K562 (cell line): ENCODE measurements around the gene SPATA2L. TPM values are rescaled to one million over a fixed set of nuclear protein-coding genes. Genes with fewer than 3 reads are reported as not detected.

Experiments
- BMI1 ChIP-seq: fragments of 150-350 bp; IDR thresholded peaks from 2 replicates; pipeline ENCODE4 v1.6.1; 2014; ENCODE audit warnings: low read length
- FIP1L1 ChIP-seq: fragments of 200-400 bp; formaldehyde crosslinking; IDR thresholded peaks from 2 replicates; pipeline ENCODE4 v1.6.1; 2018; ENCODE audit warnings: mild to moderate bottlenecking, low read depth, low read length; ENCODE audit not compliant: poor library complexity, severe bottlenecking
- FOXM1 ChIP-seq, 2 experiments: fragments of 450-650 bp in 1 of 2; sonication (generic) in 1 of 2; formaldehyde crosslinking in 1 of 2; IDR thresholded peaks; 2 replicates each; pipeline versions ENCODE4 v1.6.1 to v1.9.0; 2017 to 2022; ENCODE audit warnings: low read depth in 2 of 2, mild to moderate bottlenecking in 2 of 2, missing genetic modification reagents in 1 of 2, moderate library complexity in 1 of 2
- HNRNPLL ChIP-seq: fragments of 200-400 bp; formaldehyde crosslinking; IDR thresholded peaks from 2 replicates; pipeline ENCODE4 v1.6.1; 2017; ENCODE audit warnings: low read length, low read depth, mild to moderate bottlenecking; ENCODE audit not compliant: poor library complexity, severe bottlenecking
- MAZ ChIP-seq, 2 experiments: fragments of 450-650 bp in 1 of 2; sonication (generic) in 1 of 2; formaldehyde crosslinking; IDR thresholded peaks in 1 of 2; conservative IDR thresholded peaks in 1 of 2; 2 replicates each; pipeline versions ENCODE4 v1.4.0 to v1.5.0; 2020; ENCODE audit warnings: mild to moderate bottlenecking in 1 of 2, missing genetic modification reagents in 1 of 2
- MEIS2 ChIP-seq: fragments of 450-650 bp; IDR thresholded peaks from 2 replicates; pipeline ENCODE4 v1.6.1; 2014; ENCODE audit warnings: mild to moderate bottlenecking; ENCODE audit not compliant: partially characterized antibody
- POLR2B ChIP-seq: fragments of 450-650 bp; IDR thresholded peaks from 2 replicates; pipeline ENCODE4 v1.6.1; 2018; ENCODE audit warnings: low read depth; ENCODE audit not compliant: partially characterized antibody
- PYGO2 ChIP-seq: fragments of 450-650 bp; IDR thresholded peaks from 2 replicates; pipeline ENCODE4 v1.6.1; 2016; ENCODE audit warnings: mild to moderate bottlenecking, missing genetic modification characterization, moderate library complexity, missing compliant biosample characterization
- SMARCC2 ChIP-seq: fragments of 450-650 bp; IDR thresholded peaks from 2 replicates; pipeline ENCODE4 v1.6.1; 2017; ENCODE audit warnings: antibody characterized with exemption, moderate library complexity, mild to moderate bottlenecking, low read depth
- TEAD1 ChIP-seq, 2 experiments: fragments of 450-650 bp in 1 of 2; sonication (generic) in 1 of 2; formaldehyde crosslinking; IDR thresholded peaks; 2 replicates each; pipeline versions ENCODE4 v1.4.0 to v1.8.0; 2020 to 2022; ENCODE audit warnings: mild to moderate bottlenecking in 2 of 2, missing genetic modification reagents in 1 of 2
- ZNF518B ChIP-seq: fragments of 250-450 bp; sonication (Bioruptor Pico); IDR thresholded peaks from 2 replicates; pipeline ENCODE4 v1.5.0; 2021; ENCODE audit warnings: mild to moderate bottlenecking, moderate library complexity
- ZSCAN32 ChIP-seq: fragments of 450-650 bp; formaldehyde crosslinking; IDR thresholded peaks from 2 replicates; pipeline ENCODE4 v1.4.0; 2020; ENCODE audit warnings: mild to moderate bottlenecking, moderate library complexity
- polyA plus RNA-seq, 8 experiments: library from polyadenylated mRNA; depleted of rRNA in 4 of 8; stranded (reverse) in 5 of 8; unstranded in 3 of 8; fragments of >200 nt; fragmentation: Nextera tagmentation in 2 of 8; fragmentation: Illumina TruSeq in 1 of 8; extraction: Ambion mirVana in 2 of 8; extraction: Trizol in 1 of 8; gene quantifications; 2 replicates each; pipeline versions ENCODE4 v1.2.1 to v1.2.3, GENCODE V29; 2011 to 2014; ENCODE audit warnings: inconsistent platforms in 1 of 8, missing spikeins in 1 of 8
- total RNA-seq, 7 experiments: library from RNA; depleted of rRNA in 6 of 7; stranded (reverse); fragments of >200 nt in 6 of 7; fragmentation: Illumina TruSeq in 2 of 7; extraction: Trizol in 2 of 7; gene quantifications; 2 replicates each; pipeline versions ENCODE4 v1.2.1 to v1.2.3, GENCODE V29; 2011 to 2021; ENCODE audit warnings: low replicate concordance in 1 of 7
- TF ChIP-seq, protein P1 (sequence below): fragments of 450-650 bp; IDR thresholded peaks from 2 replicates; pipeline ENCODE4 v1.6.1; 2014; ENCODE audit warnings: low read depth, mild to moderate bottlenecking, moderate library complexity, borderline replicate concordance
- TF ChIP-seq, protein P2 (sequence below), 2 experiments: IDR thresholded peaks; 2 replicates each; pipeline ENCODE4 v1.6.1; 2011; ENCODE audit warnings: borderline replicate concordance in 1 of 2, control low read depth in 1 of 2, low read depth in 1 of 2, low read length in 1 of 2, mild to moderate bottlenecking in 1 of 2, mixed read lengths in 1 of 2, moderate library complexity in 1 of 2; ENCODE audit not compliant: insufficient read depth in 1 of 2, insufficient read length in 1 of 2, poor library complexity in 1 of 2, severe bottlenecking in 1 of 2; ENCODE audit errors: extremely low read depth in 1 of 2
- TF ChIP-seq, protein P3 (sequence below): fragments of 450-650 bp; IDR thresholded peaks from 2 replicates; pipeline ENCODE4 v1.6.1; 2017; ENCODE audit warnings: antibody characterized with exemption, mild to moderate bottlenecking

SPATA2L gene
- total and polyA plus RNA-seq, 9 of the 15 experiments (the other 6 are each of a cell fraction or from before 2014, with no cell fraction given), result 0.13 to 19.2 (median 4.8) TPM; not detected in 1

DNA sequence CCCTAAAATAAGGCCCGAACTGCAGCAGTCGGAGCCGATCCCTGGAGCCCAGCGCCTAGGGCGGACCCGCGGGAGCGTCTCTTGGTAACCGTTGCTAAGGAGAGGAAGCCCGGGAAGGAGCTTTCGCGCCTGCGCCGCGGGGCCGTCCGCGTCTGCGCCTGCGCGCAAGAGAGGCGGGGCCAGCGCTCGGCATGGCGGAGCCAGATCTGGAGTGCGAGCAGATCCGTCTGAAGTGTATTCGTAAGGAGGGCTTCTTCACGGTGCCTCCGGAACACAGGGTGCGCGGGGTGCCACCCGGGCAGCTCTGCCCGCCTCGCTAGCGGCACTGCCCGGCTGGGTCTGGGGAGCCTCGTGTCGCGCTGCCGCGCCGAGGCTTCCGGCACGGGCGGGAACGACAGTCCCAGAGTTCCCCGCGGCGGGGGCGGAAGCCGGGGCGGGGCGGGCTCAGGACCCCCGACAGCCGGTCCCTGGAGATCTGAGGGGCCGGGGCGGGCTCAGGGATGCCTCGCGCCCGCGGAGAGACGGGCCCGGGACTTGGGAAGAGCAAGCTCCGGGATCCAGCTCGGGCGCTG, 14.9 kb downstream of the SPATA2L start, which contains the start of gene CDK10 (continued):
- TF ChIP-seq MEIS2, result peak; percentile 85
- no peak for TF ChIP-seq ZSCAN32 (CRISPR knock-in tag)
- TF ChIP-seq PYGO2 (tag), result no peak
- TF ChIP-seq, protein P1, sequence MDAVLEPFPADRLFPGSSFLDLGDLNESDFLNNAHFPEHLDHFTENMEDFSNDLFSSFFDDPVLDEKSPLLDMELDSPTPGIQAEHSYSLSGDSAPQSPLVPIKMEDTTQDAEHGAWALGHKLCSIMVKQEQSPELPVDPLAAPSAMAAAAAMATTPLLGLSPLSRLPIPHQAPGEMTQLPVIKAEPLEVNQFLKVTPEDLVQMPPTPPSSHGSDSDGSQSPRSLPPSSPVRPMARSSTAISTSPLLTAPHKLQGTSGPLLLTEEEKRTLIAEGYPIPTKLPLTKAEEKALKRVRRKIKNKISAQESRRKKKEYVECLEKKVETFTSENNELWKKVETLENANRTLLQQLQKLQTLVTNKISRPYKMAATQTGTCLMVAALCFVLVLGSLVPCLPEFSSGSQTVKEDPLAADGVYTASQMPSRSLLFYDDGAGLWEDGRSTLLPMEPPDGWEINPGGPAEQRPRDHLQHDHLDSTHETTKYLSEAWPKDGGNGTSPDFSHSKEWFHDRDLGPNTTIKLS, result peak; percentile 40; the same call in 1 of the 2 replicates
- TF ChIP-seq BMI1, result peak; percentile 93
- TF ChIP-seq FIP1L1, result peak; percentile 74
- TF ChIP-seq ZNF518B (CRISPR knock-in tag), result no peak
- TF ChIP-seq, protein P2, sequence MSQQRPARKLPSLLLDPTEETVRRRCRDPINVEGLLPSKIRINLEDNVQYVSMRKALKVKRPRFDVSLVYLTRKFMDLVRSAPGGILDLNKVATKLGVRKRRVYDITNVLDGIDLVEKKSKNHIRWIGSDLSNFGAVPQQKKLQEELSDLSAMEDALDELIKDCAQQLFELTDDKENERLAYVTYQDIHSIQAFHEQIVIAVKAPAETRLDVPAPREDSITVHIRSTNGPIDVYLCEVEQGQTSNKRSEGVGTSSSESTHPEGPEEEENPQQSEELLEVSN (IDR thresholded peaks at IDR 0.05; ENCODE audit: borderline replicate concordance in 1 of 2, extremely low read depth in 1 of 2, insufficient read depth in 1 of 2, insufficient read length in 1 of 2, low read depth in 1 of 2, low read length in 1 of 2, poor library complexity in 1 of 2, severe bottlenecking in 1 of 2), result peak; percentile 97 to 100
- TF ChIP-seq SMARCC2, result no peak
- TF ChIP-seq FOXM1 (IDR thresholded peaks at IDR 0.05; ENCODE audit: low read depth), result no peak
- peak; percentile 37 for TF ChIP-seq FOXM1 (CRISPR knock-in tag; IDR thresholded peaks at IDR 0.05; ENCODE audit: low read depth)
- TF ChIP-seq, protein P3, sequence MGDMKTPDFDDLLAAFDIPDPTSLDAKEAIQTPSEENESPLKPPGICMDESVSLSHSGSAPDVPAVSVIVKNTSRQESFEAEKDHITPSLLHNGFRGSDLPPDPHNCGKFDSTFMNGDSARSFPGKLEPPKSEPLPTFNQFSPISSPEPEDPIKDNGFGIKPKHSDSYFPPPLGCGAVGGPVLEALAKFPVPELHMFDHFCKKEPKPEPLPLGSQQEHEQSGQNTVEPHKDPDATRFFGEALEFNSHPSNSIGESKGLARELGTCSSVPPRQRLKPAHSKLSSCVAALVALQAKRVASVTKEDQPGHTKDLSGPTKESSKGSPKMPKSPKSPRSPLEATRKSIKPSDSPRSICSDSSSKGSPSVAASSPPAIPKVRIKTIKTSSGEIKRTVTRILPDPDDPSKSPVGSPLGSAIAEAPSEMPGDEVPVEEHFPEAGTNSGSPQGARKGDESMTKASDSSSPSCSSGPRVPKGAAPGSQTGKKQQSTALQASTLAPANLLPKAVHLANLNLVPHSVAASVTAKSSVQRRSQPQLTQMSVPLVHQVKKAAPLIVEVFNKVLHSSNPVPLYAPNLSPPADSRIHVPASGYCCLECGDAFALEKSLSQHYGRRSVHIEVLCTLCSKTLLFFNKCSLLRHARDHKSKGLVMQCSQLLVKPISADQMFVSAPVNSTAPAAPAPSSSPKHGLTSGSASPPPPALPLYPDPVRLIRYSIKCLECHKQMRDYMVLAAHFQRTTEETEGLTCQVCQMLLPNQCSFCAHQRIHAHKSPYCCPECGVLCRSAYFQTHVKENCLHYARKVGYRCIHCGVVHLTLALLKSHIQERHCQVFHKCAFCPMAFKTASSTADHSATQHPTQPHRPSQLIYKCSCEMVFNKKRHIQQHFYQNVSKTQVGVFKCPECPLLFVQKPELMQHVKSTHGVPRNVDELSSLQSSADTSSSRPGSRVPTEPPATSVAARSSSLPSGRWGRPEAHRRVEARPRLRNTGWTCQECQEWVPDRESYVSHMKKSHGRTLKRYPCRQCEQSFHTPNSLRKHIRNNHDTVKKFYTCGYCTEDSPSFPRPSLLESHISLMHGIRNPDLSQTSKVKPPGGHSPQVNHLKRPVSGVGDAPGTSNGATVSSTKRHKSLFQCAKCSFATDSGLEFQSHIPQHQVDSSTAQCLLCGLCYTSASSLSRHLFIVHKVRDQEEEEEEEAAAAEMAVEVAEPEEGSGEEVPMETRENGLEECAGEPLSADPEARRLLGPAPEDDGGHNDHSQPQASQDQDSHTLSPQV, result peak; percentile 75
- TF ChIP-seq POLR2B, result peak; percentile 93
- no peak for TF ChIP-seq HNRNPLL
- peak in 1 of 2 experiments; percentile 84 for TF ChIP-seq MAZ (CRISPR knock-in tag; conservative IDR thresholded peaks at IDR 0.05 in 1 of 2, IDR thresholded peaks at IDR 0.05 in 1 of 2)
- peak in 1 of 2 experiments; percentile 61; a peak in 1 of 4 replicates for TF ChIP-seq TEAD1 (CRISPR knock-in tag; IDR thresholded peaks at IDR 0.05)
